OCI-LY3 (cell line): ENCODE measurements around the gene TMEM198.

Experiments used
- H2AFZ ChIP-seq: fragments of 200-600, 300-600 bp; shearing (Covaris generic); 2 replicates; pipeline ENCODE4 v1.6.0; 2014; ENCODE audit warnings: antibody characterized with exemption, low read depth, low read length
- H3K27ac ChIP-seq: fragments of 200-600, 300-600 bp; sonication (generic); 2 replicates; pipeline ENCODE4 v1.5.1; 2014; ENCODE audit warnings: mild to moderate bottlenecking, low read length, moderate library complexity, mixed read lengths
- H3K27me3 ChIP-seq: fragments of 200-600, 300-600 bp; sonication (generic); 2 replicates; pipeline ENCODE4 v1.6.1; 2014; ENCODE audit warnings: low read depth, low read length, mixed read lengths
- H3K36me3 ChIP-seq: fragments of 200-600, 300-600 bp; sonication (generic); replicated peaks from 2 replicates; pipeline ENCODE3; 2014; ENCODE audit warnings: low read depth, low read length, mixed read lengths
- H3K4me1 ChIP-seq: fragments of 300-600, 200-600 bp; sonication (generic); 2 replicates; pipeline ENCODE4 v1.6.1; 2014; ENCODE audit warnings: low read length, mixed read lengths
- H3K4me2 ChIP-seq: fragments of 200-600, 300-600 bp; sonication (generic); 2 replicates; pipeline ENCODE4 v1.6.1; 2014; ENCODE audit warnings: low read length, mixed read lengths
- H3K4me3 ChIP-seq: fragments of 300-600, 200-600 bp; sonication (generic); 2 replicates; pipeline ENCODE4 v1.5.1; 2014; ENCODE audit warnings: antibody characterized with exemption, mild to moderate bottlenecking, low read length, moderate library complexity
- H3K79me2 ChIP-seq: fragments of 300-600, 200-600 bp; shearing (Covaris generic); 2 replicates; pipeline ENCODE4 v1.6.1; 2014; ENCODE audit warnings: mild to moderate bottlenecking, low read length, mixed read lengths
- H3K9ac ChIP-seq: fragments of 300-600, 200-600 bp; shearing (Covaris generic); 2 replicates; pipeline ENCODE4 v1.6.0; 2014; ENCODE audit warnings: mild to moderate bottlenecking, low read length, moderate library complexity
- H3K9me3 ChIP-seq: fragments of 200-600, 300-600 bp; shearing (Covaris generic); 2 replicates; pipeline ENCODE4 v1.6.1; 2014; ENCODE audit warnings: low read length, mixed read lengths; ENCODE audit not compliant: insufficient read depth
- H4K20me1 ChIP-seq: fragments of 200-600, 300-600 bp; sonication (generic); 2 replicates; pipeline ENCODE4 v1.6.1; 2016; ENCODE audit warnings: low read length, mixed read lengths; ENCODE audit not compliant: insufficient read depth
- CTCF ChIP-seq: fragments of 200-600, 300-600 bp; sonication (generic); IDR thresholded peaks from 2 replicates; pipeline ENCODE4 v1.5.1; 2014; ENCODE audit warnings: antibody characterized with exemption, low read length, low read depth
- EZH2phosphoT487 ChIP-seq: fragments of 200-600 bp; shearing (Covaris generic); IDR thresholded peaks from 2 replicates; pipeline ENCODE4 v1.6.1; 2018; ENCODE audit warnings: antibody characterized with exemption, mixed run types, low read depth

The TMEM198 gene

DNA sequence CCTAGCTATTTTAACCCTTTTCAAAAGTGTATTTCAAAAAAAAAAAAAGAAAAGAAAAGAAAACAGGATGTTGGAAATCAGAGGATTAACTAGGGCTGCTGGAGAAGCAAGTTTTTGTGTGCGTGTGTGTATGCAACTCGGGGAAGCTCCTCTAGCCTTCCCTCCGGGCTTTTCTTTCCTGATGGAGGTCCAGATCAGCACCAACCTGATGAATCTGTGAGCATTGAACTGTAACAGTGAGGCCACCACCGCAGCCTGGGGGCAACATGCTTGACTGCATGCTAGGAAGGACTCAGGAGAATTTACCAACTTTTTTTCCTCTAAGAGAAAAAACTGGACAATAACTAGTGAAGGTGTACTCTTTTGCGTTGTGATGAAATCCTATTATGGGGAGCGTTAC, 25.2 kb downstream of the TMEM198 start:
- H3K9me3 ChIP-seq, result no peaks in the 10 kb centered on the region
- H3K9ac ChIP-seq, result no peak overlapping the region
- TF ChIP-seq CTCF (no peak), EZH2phosphoT487 (no peak)
- H3K36me3 ChIP-seq, result no peaks in the 10 kb centered on the region
- H3K4me2 ChIP-seq, result no peak overlapping the region
- H3K27ac ChIP-seq, result no peak overlapping the region
- no peaks in the 10 kb centered on the region for H4K20me1 ChIP-seq
- no peaks in the 10 kb centered on the region for H3K27me3 ChIP-seq
- no peaks in the 10 kb centered on the region for H3K4me1 ChIP-seq
- H3K4me3 ChIP-seq, result no peak overlapping the region
- no peaks in the 10 kb centered on the region for H3K79me2 ChIP-seq
- no peak overlapping the region for H2AFZ ChIP-seq

- no peak overlapping the region for H2AFZ ChIP-seq
- H3K27ac ChIP-seq, result no peak overlapping the region
- no peaks in the 10 kb centered on the region for H3K79me2 ChIP-seq
- H3K4me2 ChIP-seq, result no peak overlapping the region
- H3K4me1 ChIP-seq, result no peaks in the 10 kb centered on the region
- no peaks in the 10 kb centered on the region for H3K36me3 ChIP-seq
- TF ChIP-seq EZH2phosphoT487, result no peak
- no peak overlapping the region for H3K4me3 ChIP-seq
- H3K9me3 ChIP-seq, result no peaks in the 10 kb centered on the region
- no peak overlapping the region for H3K9ac ChIP-seq
- no peaks in the 10 kb centered on the region for H4K20me1 ChIP-seq
- H3K27me3 ChIP-seq, result no peaks in the 10 kb centered on the region
Measured at GRCh38 chr2:219569635-219570034, 25.8 kb downstream of the TMEM198 start.

DNA sequence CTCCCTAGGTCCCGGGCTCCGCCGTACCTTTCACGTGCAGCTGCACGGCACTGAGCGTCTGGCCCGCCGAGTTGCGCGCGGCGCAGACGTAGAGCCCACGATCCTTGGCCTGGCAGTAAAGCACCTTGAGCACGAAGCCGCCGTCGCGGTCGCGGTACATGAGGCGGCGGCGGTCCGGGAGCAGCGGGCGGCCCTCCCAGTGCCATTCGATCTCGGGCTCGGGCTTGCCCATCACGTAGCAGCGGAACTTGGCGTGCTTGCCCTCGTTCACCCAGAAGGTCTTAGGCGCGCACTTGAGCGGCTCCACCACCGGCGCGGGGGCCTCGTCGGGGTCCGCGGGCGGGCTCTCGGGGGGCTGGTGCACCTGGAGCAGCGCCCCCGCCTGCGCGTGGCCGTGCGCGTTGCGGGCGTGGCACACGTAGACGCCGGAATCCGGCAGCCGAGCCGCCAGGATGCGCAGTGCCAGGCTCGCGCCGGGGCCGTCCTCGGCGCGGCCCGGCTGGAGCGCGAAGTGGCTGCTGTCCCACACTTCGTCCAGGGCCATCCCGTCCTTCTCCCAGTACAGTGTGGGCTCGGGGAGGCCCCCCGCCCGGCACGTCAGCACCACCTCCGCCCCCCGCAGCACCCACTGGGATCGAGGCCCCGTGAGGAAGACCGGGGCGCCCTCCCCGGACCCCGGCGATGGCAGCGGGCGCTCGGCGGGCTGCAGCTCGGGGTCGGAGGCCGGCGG, 26.5 kb downstream of the TMEM198 start:
- Histone ChIP-seq H3K9me3 (no peaks in the 10 kb centered on the region), H3K4me1 (no peaks in the 10 kb centered on the region), H3K36me3 (no peaks in the 10 kb centered on the region), H3K4me2 (no peak overlapping the region), H3K79me2 (no peaks in the 10 kb centered on the region), H2AFZ (no peak overlapping the region), H3K4me3 (no peak overlapping the region), H3K27me3 (no peaks in the 10 kb centered on the region), H4K20me1 (no peaks in the 10 kb centered on the region), H3K9ac (no peak overlapping the region), H3K27ac (no peak overlapping the region)
- TF ChIP-seq CTCF (no peak), EZH2phosphoT487 (no peak)

GRCh38 chr2:219570924-219571310, 27.1 kb downstream of the TMEM198 start:
- H3K36me3 ChIP-seq, result no peaks in the 10 kb centered on the region
- H3K27ac ChIP-seq, result no peak overlapping the region
- no peak overlapping the region for H2AFZ ChIP-seq
- no peak overlapping the region for H3K9ac ChIP-seq
- H3K4me3 ChIP-seq, result no peak overlapping the region
- no peaks in the 10 kb centered on the region for H3K4me1 ChIP-seq
- H3K79me2 ChIP-seq, result no peaks in the 10 kb centered on the region
- no peaks in the 10 kb centered on the region for H3K9me3 ChIP-seq
- no peak overlapping the region for H3K4me2 ChIP-seq
- no peaks in the 10 kb centered on the region for H3K27me3 ChIP-seq
- no peak for TF ChIP-seq EZH2phosphoT487
- TF ChIP-seq CTCF, result no peak
- no peaks in the 10 kb centered on the region for H4K20me1 ChIP-seq
